Liver (tissue), 3 donors: ENCODE data around the gene OTUD5.

Experiments used
- CTCF ChIP-seq: fragments of 150-350 bp; IDR thresholded peaks from 2 replicates; pipeline ENCODE4 v1.5.1; 2017; ENCODE audit warnings: improper control_type of control experiment, low read depth, low read length; ENCODE audit not compliant: missing input control
- HNF4A ChIP-seq, 2 donors: conservative IDR thresholded peaks; 2 replicates each; pipeline ENCODE4 v1.6.1; 2016; ENCODE audit warnings: antibody characterized with exemption in 2 of 2, mild to moderate bottlenecking in 2 of 2
- RAD21 ChIP-seq, 2 donors: IDR thresholded peaks; 2 replicates each; pipeline ENCODE4 v1.6.1; 2016; ENCODE audit warnings: antibody characterized with exemption in 2 of 2, mild to moderate bottlenecking in 2 of 2
- RXRA ChIP-seq, 2 donors: IDR thresholded peaks; 2 replicates each; pipeline ENCODE4 v1.6.1; 2017 to 2018; ENCODE audit warnings: antibody characterized with exemption in 2 of 2, mild to moderate bottlenecking in 1 of 2
- SP1 ChIP-seq: IDR thresholded peaks from 2 replicates; pipeline ENCODE4 v1.6.1; 2018; ENCODE audit warnings: antibody characterized with exemption, mild to moderate bottlenecking
- TAF1 ChIP-seq: conservative IDR thresholded peaks from 2 replicates; pipeline ENCODE4 v1.6.1; 2016; ENCODE audit warnings: antibody characterized with exemption, mild to moderate bottlenecking
- YY1 ChIP-seq: IDR thresholded peaks from 2 replicates; pipeline ENCODE4 v1.6.1; 2016; ENCODE audit warnings: antibody characterized with exemption, mild to moderate bottlenecking
- ZBTB33 ChIP-seq: IDR thresholded peaks from 2 replicates; pipeline ENCODE4 v1.6.1; 2016; ENCODE audit warnings: antibody characterized with exemption
- donor health status: healthy.
- donor health status: healthy.

GRCh38 chrX:48901069-48901468, 56.3 kb downstream of the OTUD5 start:
- TF ChIP-seq CTCF: no peak
- no peak for TF ChIP-seq RAD21 (IDR thresholded peaks at IDR 0.05)
- TF ChIP-seq SP1: no peak
- no peak for TF ChIP-seq TAF1
- no peak for TF ChIP-seq HNF4A (conservative IDR thresholded peaks at IDR 0.05)
- no peak for TF ChIP-seq YY1
- no peak for TF ChIP-seq ZBTB33
- TF ChIP-seq RXRA (IDR thresholded peaks at IDR 0.05): no peak
